Upper lobe of right lung (tissue), 1 donor: ENCODE measurements around the gene GJB4. TPM values are rescaled to one million over a fixed set of nuclear protein-coding genes. Genes with fewer than 3 reads are reported as not detected.
"Not testable (repeated sequence)": the region's sequence is repeated elsewhere in the genome, so short reads cannot be mapped to it uniquely, and the experiment has no call there.

Experiments used
- ATAC-seq: fragments of 200-7000 bp; cut with Tn5 transposase; one replicate; pipeline ENCODE4 v1.9.1; 2020; ENCODE audit warnings: mild to moderate bottlenecking, moderate library complexity
- DNase-seq: peaks from one replicate; pipeline ENCODE4 v3.0.0-alpha.2; 2020
- H3K27ac ChIP-seq: fragments of 200-600 bp; one replicate; pipeline ENCODE4 v1.8.0; 2022
- H3K27me3 ChIP-seq: fragments of 200-600 bp; one replicate; pipeline ENCODE4 v1.8.0; 2022; ENCODE audit warnings: mild to moderate bottlenecking
- H3K36me3 ChIP-seq: fragments of 200-600 bp; one replicate; pipeline ENCODE4 v1.8.0; 2022
- H3K4me1 ChIP-seq: fragments of 200-600 bp; one replicate; pipeline ENCODE4 v1.8.0; 2022
- H3K4me3 ChIP-seq: fragments of 200-600 bp; one replicate; pipeline ENCODE4 v1.8.0; 2022; ENCODE audit warnings: mild to moderate bottlenecking
- H3K9me3 ChIP-seq: fragments of 200-600 bp; one replicate; pipeline ENCODE4 v1.8.0; 2022
- CTCF ChIP-seq: fragments of 200-600 bp; IDR thresholded peaks from one replicate; pipeline ENCODE4 v1.8.0; 2022; ENCODE audit warnings: antibody characterized with exemption
- intact Hi-C: fragments of 100-400 bp; cut with DNase I; formaldehyde crosslinking; loops from one replicate; pipeline ENCODE4 v1.11.0; 2022
- total RNA-seq: library from RNA; stranded (reverse); fragmentation: NEBNext Ultra II Directional; extraction: Animal tissue kit (Norgen Biotek cat#: 25700); gene quantifications from one replicate; pipeline ENCODE4 v1.2.1, GENCODE V29; 2021
- donor health status: DM: no; HTN: yes; CAD: no; lungs with severe emphysema.

Gene GJB4
- total RNA-seq, 1 donor from 2014 or later, result not detected

- H3K36me3 ChIP-seq, result no peaks in the 10 kb centered on the region
- H3K27me3 ChIP-seq, result no peaks in the 10 kb centered on the region
- H3K4me1 ChIP-seq, result no peaks in the 10 kb centered on the region
- intact Hi-C loops, result no loop called here
- H3K9me3 ChIP-seq, result no peaks in the 10 kb centered on the region
- no peak for TF ChIP-seq CTCF
- no peak overlapping the region for H3K27ac ChIP-seq
- H3K4me3 ChIP-seq, result no peak overlapping the region
- DNase-seq (no peak), ATAC-seq (no peak)
Observed at GRCh38 chr1:34714386-34714785, 45.2 kb upstream of the GJB4 start.

DNA sequence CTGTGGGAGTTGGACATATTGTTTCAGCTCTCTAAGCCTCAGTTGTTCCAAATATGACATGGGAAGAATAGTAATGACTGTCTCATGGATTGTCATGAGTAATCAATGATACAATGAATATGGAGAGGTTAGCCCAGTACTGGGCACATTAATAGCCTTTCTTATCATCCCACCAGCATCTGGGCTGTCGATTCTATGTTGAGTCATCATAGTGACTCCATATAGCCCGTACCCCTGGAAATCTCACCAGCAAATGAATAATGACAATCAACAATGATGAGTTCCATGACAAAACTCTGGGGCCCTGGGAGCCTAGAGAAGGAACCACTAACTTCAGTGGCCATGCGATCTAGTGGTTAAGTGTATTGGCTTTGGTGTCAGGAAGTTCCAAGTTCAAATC lies 44.4 kb upstream of the GJB4 start:
- no peak for TF ChIP-seq CTCF
- Histone ChIP-seq H3K9me3 (no peaks in the 10 kb centered on the region), H3K36me3 (no peaks in the 10 kb centered on the region), H3K27me3 (no peaks in the 10 kb centered on the region), H3K4me1 (no peaks in the 10 kb centered on the region), H3K4me3 (no peak overlapping the region), H3K27ac (no peak overlapping the region)
- ATAC-seq (no peak), DNase-seq (no peak)
- intact Hi-C loops, result no loop called here

DNA sequence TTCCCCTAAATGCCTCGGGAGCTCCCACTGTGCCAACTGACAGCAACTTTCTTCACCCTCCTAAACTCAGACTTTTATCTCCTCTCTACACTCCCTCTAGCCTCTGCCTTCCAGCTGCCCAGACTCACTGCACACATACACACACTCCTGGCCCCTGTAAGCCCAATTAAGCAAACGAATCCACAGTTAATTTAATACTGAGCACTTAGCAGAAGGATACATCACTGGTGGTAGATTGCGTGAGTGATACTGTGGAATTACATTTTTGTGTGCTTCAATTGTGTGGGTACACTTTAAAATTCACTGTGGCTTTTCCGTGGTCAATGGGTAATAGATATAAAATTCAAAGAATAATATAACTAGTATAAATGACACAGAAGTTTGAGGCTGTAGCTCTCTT lies 38.3 kb upstream of the GJB4 start:
- no peak overlapping the region for H3K4me3 ChIP-seq
- no peaks in the 10 kb centered on the region for H3K36me3 ChIP-seq
- no peaks in the 10 kb centered on the region for H3K4me1 ChIP-seq
- DNase-seq (no peak), ATAC-seq (no peak)
- no peak overlapping the region for H3K27ac ChIP-seq
- no peak for TF ChIP-seq CTCF
- intact Hi-C loops, result no loop called here
- peaks cover 5% of the 10 kb centered on the region for H3K27me3 ChIP-seq
- no peaks in the 10 kb centered on the region for H3K9me3 ChIP-seq

GRCh38 chr1:34721646-34722355 lies 37.7 kb upstream of the GJB4 start:
- TF ChIP-seq CTCF, result no peak
- Histone ChIP-seq H3K27ac (no peak overlapping the region), H3K4me3 (no peak overlapping the region), H3K36me3 (no peaks in the 10 kb centered on the region), H3K27me3 (peaks cover 5% of the 10 kb centered on the region), H3K9me3 (no peaks in the 10 kb centered on the region), H3K4me1 (no peaks in the 10 kb centered on the region)
- DNase-seq (no peak), ATAC-seq (no peak)
- intact Hi-C loops, result no loop called here

DNA sequence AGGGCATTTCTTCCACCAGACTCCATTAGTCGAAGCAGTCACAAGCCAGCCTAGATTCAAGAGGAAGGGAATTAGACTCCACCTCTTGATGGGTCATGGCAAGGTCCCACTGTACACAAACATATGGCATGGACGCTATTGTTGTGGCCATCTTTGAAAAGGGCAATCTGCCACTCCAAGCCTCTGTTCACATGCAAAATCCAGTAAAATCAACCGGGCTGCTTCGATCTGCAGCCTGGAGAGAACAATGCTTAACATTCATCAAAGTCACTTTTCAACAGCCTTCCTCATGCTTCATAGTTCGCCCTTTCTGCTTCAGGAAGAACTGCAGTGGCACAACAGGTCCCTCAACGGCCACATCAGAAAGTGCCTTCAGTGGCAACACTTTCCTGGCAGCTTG lies 32.7 kb upstream of the GJB4 start:
- H3K27me3 ChIP-seq, result peaks cover 12% of the 10 kb centered on the region
- no peak overlapping the region for H3K27ac ChIP-seq
- no peak overlapping the region for H3K4me3 ChIP-seq
- no peaks in the 10 kb centered on the region for H3K36me3 ChIP-seq
- H3K9me3 ChIP-seq, result no peaks in the 10 kb centered on the region
- ATAC-seq (no peak), DNase-seq (no peak)
- intact Hi-C loops, result no loop called here
- TF ChIP-seq CTCF, result no peak
- no peaks in the 10 kb centered on the region for H3K4me1 ChIP-seq

DNA sequence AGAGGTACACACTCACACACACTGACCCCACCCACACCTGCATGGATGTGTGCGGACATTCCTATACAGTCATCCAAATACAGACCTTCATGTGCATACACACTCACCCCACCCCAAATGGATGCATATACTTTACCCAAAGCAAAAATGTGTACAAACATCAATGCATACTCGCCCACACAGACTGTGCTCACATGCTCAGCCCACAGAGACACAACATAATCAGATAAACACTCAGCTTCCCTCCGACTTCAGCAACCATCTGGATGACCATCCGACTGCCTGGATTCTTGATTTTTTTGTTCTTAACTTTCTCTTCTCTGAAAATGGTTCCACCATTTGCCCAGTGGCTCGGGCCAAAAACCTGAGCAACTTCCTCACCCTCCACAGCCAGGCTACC lies 29.1 kb upstream of the GJB4 start:
- H3K27me3 ChIP-seq, result peaks cover 7% of the 10 kb centered on the region
- ATAC-seq, result no peak

GRCh38 chr1:34732831-34733230 lies 26.7 kb upstream of the GJB4 start:
- intact Hi-C loops, DNase-seq, H3K4me1 ChIP-seq, H3K27me3 ChIP-seq, H3K27ac ChIP-seq, H3K9me3 ChIP-seq, ATAC-seq, H3K4me3 ChIP-seq, H3K36me3 ChIP-seq: not testable (repeated sequence)

More for the DNA sequence above, 29.1 kb upstream of the GJB4 start:
- H3K36me3 ChIP-seq, result no peaks in the 10 kb centered on the region
- no peak overlapping the region for H3K27ac ChIP-seq
- TF ChIP-seq CTCF, result no peak
- no peaks in the 10 kb centered on the region for H3K4me1 ChIP-seq
- intact Hi-C loops, result no loop called here
- no peak for DNase-seq
- H3K4me3 ChIP-seq, result no peak overlapping the region
- no peaks in the 10 kb centered on the region for H3K9me3 ChIP-seq
